Heart right ventricle (tissue), 16 donors: ENCODE results near the gene WIPF2. TPM values are rescaled to one million over a fixed set of nuclear protein-coding genes. Genes with fewer than 3 reads are reported as not detected.

Experiments used
- ATAC-seq, 8 donors: fragments of 200-7000 bp; cut with Tn5 transposase; one replicate each; pipeline ENCODE4 v1.9.1; 2020; ENCODE audit warnings: mild to moderate bottlenecking in 8 of 8, moderate library complexity in 8 of 8, moderate number of reproducible peaks in 1 of 8
- DNase-seq, 2 donors: peaks; one replicate each; pipeline ENCODE4 v3.0.0-alpha.2; 2020
- H3K27ac ChIP-seq, 10 donors: fragments of 200-600 bp; sonication (generic) in 2 of 10; one replicate each; pipeline versions ENCODE4 v1.5.0 to v1.8.0; 2020 to 2022; ENCODE audit warnings: mild to moderate bottlenecking in 3 of 10
- H3K27me3 ChIP-seq, 7 donors: fragments of 200-600 bp; one replicate each; pipeline ENCODE4 v1.8.0; 2021 to 2022; ENCODE audit warnings: mild to moderate bottlenecking in 2 of 7
- H3K36me3 ChIP-seq, 9 donors: fragments of 200-600 bp; sonication (generic) in 1 of 9; one replicate each; pipeline versions ENCODE4 v1.5.0 to v1.8.0; 2020 to 2022; ENCODE audit warnings: mild to moderate bottlenecking in 2 of 9
- H3K4me1 ChIP-seq, 9 donors: fragments of 200-600 bp; sonication (generic) in 1 of 9; one replicate each; pipeline versions ENCODE4 v1.5.0 to v1.8.0; 2020 to 2022; ENCODE audit warnings: mild to moderate bottlenecking in 4 of 9
- H3K4me3 ChIP-seq, 10 donors: fragments of 200-600 bp; sonication (generic) in 2 of 10; one replicate each; pipeline versions ENCODE4 v1.5.0 to v1.8.0; 2020 to 2022; ENCODE audit warnings: mild to moderate bottlenecking in 7 of 10, moderate library complexity in 2 of 10
- H3K9me3 ChIP-seq, 11 donors: fragments of 200-600 bp in 10 of 11; sonication (generic) in 2 of 11; one replicate each; pipeline versions ENCODE4 v1.5.0 to v1.8.0; 2013 to 2022; ENCODE audit warnings: mild to moderate bottlenecking in 2 of 11, control low read depth in 1 of 11, moderate library complexity in 1 of 11
- CTCF ChIP-seq, 9 donors: fragments of 200-600 bp; sonication (generic) in 2 of 9; IDR thresholded peaks; one replicate each; pipeline versions ENCODE4 v1.5.0 to v1.8.0; 2021 to 2022; ENCODE audit warnings: antibody characterized with exemption in 9 of 9, mild to moderate bottlenecking in 5 of 9, moderate library complexity in 1 of 9
- WGBS, 2 donors: extraction: QIAGEN DNeasy Blood & Tissue Kit; methylation state at CpG; one replicate each; pipeline ENCODE4 v1.1.7; 2013; ENCODE audit warnings: inconsistent platforms in 1 of 2; 5-methylcytosine and 5-hydroxymethylcytosine counted together
- intact Hi-C, 10 donors: fragments of 100-400 bp; cut with DNase I; formaldehyde crosslinking; loops; one replicate each; pipeline versions ENCODE4 v1.11.1 to v1.14.2; 2022
- polyA plus RNA-seq, 2 donors: library from polyadenylated mRNA; stranded (reverse); fragments of 200-250 nt; gene quantifications; one replicate each; pipeline ENCODE4 v1.2.3, GENCODE V29; 2013
- total RNA-seq, 10 donors: library from RNA; stranded (reverse); fragmentation: NEBNext Ultra II Directional in 3 of 10; extraction: Animal tissue kit (Norgen Biotek cat#: 25700) in 3 of 10; gene quantifications; one replicate each; pipeline versions ENCODE4 v1.2.1 to v1.2.4, GENCODE V29; 2021 to 2023
- donor health status: Arrhythmogenic right ventricular cardiomyopathy.
- donor health status: ischemic (EF 13 %, LVEDD 7.1; RV severe dilation, severe dysfunction).
- donor health status: healthy with polysubstance abuse.
- donor health status: DM: no; HTN: yes; CAD: no.
- donor health status: DM: no; HTN: no; CAD: no.
- donor health status: ischemic (EF 25% LVEDD 6.9; RV normal size, moderate dysfunction).
- donor health status: ischemic (EF 25% LVEDD 5.7; RV mildly dilated, moderate dysfunction).
- donor health status: healthy.
- donor health status: DM: yes; HTN: yes; CAD: no.
- donor health status: Ischemic cardiomyopathy.
- donor health status: ischemic (EF 35%, LVEDD 5.7; RV mildly dilated, moderate dysfunction).
- donor health status: nonischemic (EF 11% LVEDD 7.7; RV severe dilation, severe dysfunction).
- donor health status: DM: yes; HTN: yes; CAD: no.
- donor health status: PGD.
- donor health status: ischemic (EF 29% LVEDD 5.4; RV normal size, mild dysfunction).
- donor health status: nonischemic (EF 23%, LVEDD 6.1; RV moderate dilation, normal function).

The WIPF2 gene
- total and polyA plus RNA-seq, 12 donors: 5.1 to 16.0 (median 12.5) TPM

GRCh38 chr17:40322358-40323315 lies 103.5 kb downstream of the WIPF2 start:
- intact Hi-C loops: no loop called here
- DNase-seq (peak; percentile 66 to 90), ATAC-seq (peak; percentile 15 to 55 (median 22))
- TF ChIP-seq CTCF (IDR thresholded peaks at IDR 0.05): no peak
- Histone ChIP-seq H3K36me3 (no peaks in the 10 kb centered on the region), H3K4me1 (peaks cover 65 to 96% (median 91%) of the 10 kb centered on the region in 9 donors), H3K9me3 (no peaks in the 10 kb centered on the region), H3K27me3 (no peaks in the 10 kb centered on the region), H3K27ac (peak overlapping the region; percentile 94 to 98 (median 96)), H3K4me3 (peak overlapping the region; percentile 34 to 99 (median 86))
- WGBS, 2 donors: 4 to 7% methylated on average over 19 of the region's 19 CpGs

- H3K4me1 ChIP-seq: peaks cover 71 to 100% (median 98%) of the 10 kb centered on the region in 9 donors
- ATAC-seq (peak; percentile 13 to 69 (median 34)), DNase-seq (peak; percentile 64 to 89)
- peak overlapping the region; percentile 94 to 98 (median 96) for H3K27ac ChIP-seq
- H3K4me3 ChIP-seq: peak overlapping the region in 7 of 10 donors; percentile 50 to 99 (median 89)
- no peaks in the 10 kb centered on the region for H3K27me3 ChIP-seq
- 32 to 35% methylated on average over 10 of the region's 10 CpGs for WGBS, 2 donors
- TF ChIP-seq CTCF (IDR thresholded peaks at IDR 0.05): no peak
- H3K9me3 ChIP-seq: no peaks in the 10 kb centered on the region
- intact Hi-C loops: no loop called here
- no peaks in the 10 kb centered on the region for H3K36me3 ChIP-seq
These were observed 104.6 kb downstream of the WIPF2 start for GRCh38 chr17:40323391-40324381.

GRCh38 chr17:40325156-40326013 lies 106.3 kb downstream of the WIPF2 start:
- intact Hi-C loops: loop anchor here in 1 of 10 donors (1.0 kb wide), 1 partner anchor 14 kb away; no protein-coding TSS in a partner anchor
- no peaks in the 10 kb centered on the region for H3K9me3 ChIP-seq
- H3K27me3 ChIP-seq: no peaks in the 10 kb centered on the region
- H3K36me3 ChIP-seq: no peaks in the 10 kb centered on the region
- peak overlapping the region in 1 of 10 donors; percentile 34 for H3K4me3 ChIP-seq
- peaks cover 70 to 100% (median 99%) of the 10 kb centered on the region in 9 donors for H3K4me1 ChIP-seq
- DNase-seq (no peak), ATAC-seq (no peak)
- H3K27ac ChIP-seq: peak overlapping the region in 9 of 10 donors; percentile 59 to 98 (median 97)
- 80 to 81% methylated on average over 13 of the region's 13 CpGs for WGBS, 2 donors
- TF ChIP-seq CTCF (IDR thresholded peaks at IDR 0.05): no peak
